OCI-LY7 (cell line): ENCODE measurements around the gene HMG20B.

Source experiments
- EZH2phosphoT487 ChIP-seq: fragments of 200-600 bp; sonication (generic); IDR thresholded peaks from 2 replicates; pipeline ENCODE4 v1.6.1; 2018; ENCODE audit warnings: low read depth, borderline replicate concordance, mild to moderate bottlenecking, mixed run types, antibody characterized with exemption, low read length, moderate library complexity, mixed read lengths
- TF ChIP-seq, protein P1 (sequence below): fragments of 200-600 bp; sonication (generic); conservative IDR thresholded peaks from 2 replicates; pipeline ENCODE4 v1.5.1; 2014; ENCODE audit warnings: mild to moderate bottlenecking, antibody characterized with exemption, low read length, moderate library complexity, mixed read lengths

DNA sequence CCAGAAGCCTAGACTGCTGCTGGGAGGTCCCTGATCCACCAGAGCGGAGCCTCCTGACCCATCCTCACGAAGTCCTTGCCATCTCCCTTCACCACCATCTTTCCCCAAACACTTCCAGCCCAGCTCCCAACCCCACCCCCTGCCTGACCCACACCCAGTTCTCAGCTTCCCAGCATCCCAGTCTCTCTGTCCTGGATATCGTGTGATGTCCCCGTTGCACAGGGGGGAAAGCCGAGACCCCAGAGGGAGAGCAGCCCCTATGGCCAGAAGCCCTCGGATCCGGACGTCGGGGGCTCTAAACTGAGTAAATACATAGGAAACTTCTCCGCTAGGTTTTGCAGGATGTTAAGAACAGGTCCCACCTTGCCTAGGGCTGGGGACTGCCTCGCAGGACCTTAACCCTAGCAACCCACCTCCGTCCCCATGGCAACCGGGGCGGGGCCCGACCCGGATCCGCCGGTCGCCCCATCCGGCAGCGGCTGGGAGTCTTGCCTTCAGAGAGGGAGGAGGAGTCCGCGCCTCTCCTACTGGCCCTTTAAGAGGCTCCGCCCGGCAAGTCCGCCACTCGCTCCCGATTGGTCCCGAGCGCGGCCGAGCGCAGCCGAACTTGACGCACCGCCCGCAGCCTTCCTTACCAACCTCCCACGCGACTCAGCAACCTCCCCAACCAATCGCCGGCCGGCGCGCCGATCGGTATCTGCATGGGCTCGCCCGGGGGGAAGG lies 451 bp upstream of the HMG20B start:
- TF ChIP-seq, protein P1, sequence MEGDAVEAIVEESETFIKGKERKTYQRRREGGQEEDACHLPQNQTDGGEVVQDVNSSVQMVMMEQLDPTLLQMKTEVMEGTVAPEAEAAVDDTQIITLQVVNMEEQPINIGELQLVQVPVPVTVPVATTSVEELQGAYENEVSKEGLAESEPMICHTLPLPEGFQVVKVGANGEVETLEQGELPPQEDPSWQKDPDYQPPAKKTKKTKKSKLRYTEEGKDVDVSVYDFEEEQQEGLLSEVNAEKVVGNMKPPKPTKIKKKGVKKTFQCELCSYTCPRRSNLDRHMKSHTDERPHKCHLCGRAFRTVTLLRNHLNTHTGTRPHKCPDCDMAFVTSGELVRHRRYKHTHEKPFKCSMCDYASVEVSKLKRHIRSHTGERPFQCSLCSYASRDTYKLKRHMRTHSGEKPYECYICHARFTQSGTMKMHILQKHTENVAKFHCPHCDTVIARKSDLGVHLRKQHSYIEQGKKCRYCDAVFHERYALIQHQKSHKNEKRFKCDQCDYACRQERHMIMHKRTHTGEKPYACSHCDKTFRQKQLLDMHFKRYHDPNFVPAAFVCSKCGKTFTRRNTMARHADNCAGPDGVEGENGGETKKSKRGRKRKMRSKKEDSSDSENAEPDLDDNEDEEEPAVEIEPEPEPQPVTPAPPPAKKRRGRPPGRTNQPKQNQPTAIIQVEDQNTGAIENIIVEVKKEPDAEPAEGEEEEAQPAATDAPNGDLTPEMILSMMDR: no peak
- no peak for TF ChIP-seq EZH2phosphoT487
